IMR-90 (cell line): Measurements from ENCODE around the gene NELL2. TPM values are rescaled to one million over a fixed set of nuclear protein-coding genes. Genes with fewer than 3 reads are reported as not detected.
A peak's percentile ranks its signal among the peaks of the same experiment; 100 is the strongest.

Source experiments
- ATAC-seq: fragments of 200-7000 bp; cut with Tn5 transposase; 2 replicates; pipeline ENCODE4 v1.9.1; 2020; ENCODE audit warnings: low read depth, mild to moderate bottlenecking, moderate library complexity
- BruUV-seq: library from RNA; stranded (reverse); fragments of 400-500 nt; replicated peaks from 2 replicates; lab custom pipeline; 2021; lab: Mats Ljungman, UMichigan
- CTCF ChIA-PET: fragments of 300-600 bp; formaldehyde crosslinking; extraction: SDS; loops from one replicate; lab custom pipeline; 2021; ENCODE audit warnings: antibody characterized with exemption; lab: Yijun Ruan, JAX
- POLR2A ChIA-PET: fragments of 300-600 bp; sonication (Branson Sonifier 250); formaldehyde crosslinking; loops from one replicate; lab custom pipeline; 2022; ENCODE audit warnings: antibody characterized with exemption; ENCODE audit not compliant: unreplicated experiment; lab: Charles Lee
- DNase-seq: peaks from one replicate; pipeline ENCODE4 v3.0.0; 2013
- H2AFZ ChIP-seq: replicated peaks from 2 replicates; pipeline ENCODE3; 2013; ENCODE audit warnings: low read length, mild to moderate bottlenecking; ENCODE audit not compliant: poor library complexity
- H2AK5ac ChIP-seq: 2 replicates; pipeline ENCODE4 v1.6.1; 2013; ENCODE audit warnings: low read depth, low read length, inconsistent platforms
- H2AK9ac ChIP-seq: replicated peaks from 2 replicates; pipeline ENCODE3; 2013; ENCODE audit warnings: mild to moderate bottlenecking, low read depth, low read length, moderate library complexity; ENCODE audit not compliant: poor library complexity
- H2BK120ac ChIP-seq: 2 replicates; pipeline ENCODE4 v1.6.1; 2013; ENCODE audit warnings: low read depth, low read length, inconsistent platforms
- H2BK15ac ChIP-seq: 3 replicates; pipeline ENCODE4 v1.6.1; 2013; ENCODE audit warnings: low read depth, low read length, inconsistent platforms
- H2BK20ac ChIP-seq: 2 replicates; pipeline ENCODE4 v1.6.1; 2013; ENCODE audit warnings: low read depth, mild to moderate bottlenecking, inconsistent platforms, low read length, moderate library complexity
- H2BK5ac ChIP-seq: 2 replicates; pipeline ENCODE4 v1.6.1; 2013; ENCODE audit warnings: mild to moderate bottlenecking, low read depth, low read length, inconsistent platforms; ENCODE audit not compliant: poor library complexity, severe bottlenecking
- H3K14ac ChIP-seq: replicated peaks from 2 replicates; pipeline ENCODE4 v1.6.1; 2013; ENCODE audit warnings: low read depth, low read length, inconsistent platforms
- H3K18ac ChIP-seq: 2 replicates; pipeline ENCODE4 v1.6.1; 2013; ENCODE audit warnings: low read depth, low read length, control low read depth
- H3K23ac ChIP-seq: 2 replicates; pipeline ENCODE4 v1.6.1; 2013; ENCODE audit warnings: low read depth, low read length, inconsistent platforms
- H3K27ac ChIP-seq: 2 replicates; pipeline ENCODE4 v1.5.1; 2013; ENCODE audit warnings: mild to moderate bottlenecking, control low read depth, low read length; ENCODE audit not compliant: insufficient read depth
- H3K27me3 ChIP-seq: 2 replicates; pipeline ENCODE4 v1.6.1; 2013; ENCODE audit warnings: low read length; ENCODE audit not compliant: control insufficient read depth, insufficient read depth
- H3K36me3 ChIP-seq: 2 replicates; pipeline ENCODE4 v1.6.1; 2013; ENCODE audit warnings: low read length, mixed read lengths; ENCODE audit not compliant: control insufficient read depth, insufficient read depth
- H3K4ac ChIP-seq: 2 replicates; pipeline ENCODE4 v1.6.1; 2013; ENCODE audit warnings: low read depth, low read length, inconsistent platforms
- H3K4me1 ChIP-seq: 2 replicates; pipeline ENCODE4 v1.6.1; 2013; ENCODE audit warnings: low read length, mixed read lengths; ENCODE audit not compliant: control insufficient read depth, insufficient read depth
- H3K4me2 ChIP-seq: 2 replicates; pipeline ENCODE4 v1.6.1; 2013; ENCODE audit warnings: low read depth, mild to moderate bottlenecking, control low read depth, low read length, moderate library complexity
- H3K4me3 ChIP-seq: 2 replicates; pipeline ENCODE4 v1.5.1; 2013; ENCODE audit warnings: low read depth, mild to moderate bottlenecking, control low read depth, low read length, moderate library complexity; ENCODE audit not compliant: insufficient read depth
- H3K56ac ChIP-seq: 2 replicates; pipeline ENCODE4 v1.6.1; 2013; ENCODE audit warnings: low read length, inconsistent platforms; ENCODE audit not compliant: insufficient read depth; ENCODE audit errors: extremely low read depth
- H3K79me1 ChIP-seq, 2 experiments: 2 replicates each; pipeline ENCODE4 v1.6.1; 2013; ENCODE audit warnings: low read length in 2 of 2, inconsistent platforms in 1 of 2, low read depth in 1 of 2
- H3K9ac ChIP-seq: 2 replicates; pipeline ENCODE4 v1.6.1; 2013; ENCODE audit warnings: low read depth, low read length, control low read depth
- H3K9me1 ChIP-seq: 2 replicates; pipeline ENCODE4 v1.6.1; 2013; ENCODE audit warnings: low read length, inconsistent platforms; ENCODE audit not compliant: insufficient read depth
- H3K9me3 ChIP-seq: 2 replicates; pipeline ENCODE4 v1.6.1; 2013; ENCODE audit warnings: low read length; ENCODE audit not compliant: control insufficient read depth, insufficient read depth
- H4K20me1 ChIP-seq: 2 replicates; pipeline ENCODE4 v1.6.1; 2013; ENCODE audit warnings: low read length, inconsistent platforms; ENCODE audit not compliant: insufficient read depth
- H4K5ac ChIP-seq: 2 replicates; pipeline ENCODE4 v1.6.1; 2013; ENCODE audit warnings: mild to moderate bottlenecking, low read depth, low read length, control low read depth
- H4K8ac ChIP-seq, 2 experiments: 2 replicates each; pipeline ENCODE4 v1.6.1; 2013; ENCODE audit warnings: low read depth in 2 of 2, low read length in 2 of 2, control low read depth in 1 of 2, inconsistent platforms in 1 of 2
- H4K91ac ChIP-seq: 2 replicates; pipeline ENCODE4 v1.6.1; 2013; ENCODE audit warnings: low read depth, low read length, inconsistent platforms; ENCODE audit not compliant: insufficient read depth
- BHLHE40 ChIP-seq: fragments of 150-350 bp; IDR thresholded peaks from 2 replicates; pipeline ENCODE4 v1.6.1; 2016; ENCODE audit warnings: mild to moderate bottlenecking, low read depth, low read length
- FOS ChIP-seq: fragments of 150-350 bp; IDR thresholded peaks from 2 replicates; pipeline ENCODE4 v1.6.1; 2016; ENCODE audit warnings: low read depth, low read length
- NFE2L2 ChIP-seq: fragments of 150-350 bp; IDR thresholded peaks from 2 replicates; pipeline ENCODE4 v1.6.1; 2016; ENCODE audit warnings: low read depth, mild to moderate bottlenecking, low read length
- RCOR1 ChIP-seq: IDR thresholded peaks from 2 replicates; pipeline ENCODE4 v1.6.1; 2012; ENCODE audit warnings: mild to moderate bottlenecking, low read length, improper control_type of control experiment; ENCODE audit not compliant: insufficient replicate concordance
- WGBS, 2 experiments: methylation state at CpG; one replicate each; pipeline versions ENCODE4 v1.1.5 to v1.1.7; 2013; ENCODE audit warnings: missing lambda C conversion rate in 2 of 2; ENCODE audit not compliant: insufficient read length in 1 of 2; ENCODE audit errors: extremely low coverage in 2 of 2; 5-methylcytosine and 5-hydroxymethylcytosine counted together
- dilution Hi-C: fragments of 300-500 bp; cut with HindIII; formaldehyde crosslinking; loops from one replicate; pipeline ENCODE4 v1.14.3; 2018; ENCODE audit warnings: low sequenced_read_pairs; ENCODE audit not compliant: unreplicated experiment
- in situ Hi-C: fragments of 300-500 bp; cut with MboI; formaldehyde crosslinking; loops from 3 replicates; pipeline ENCODE4 v1.14.3; 2019; ENCODE audit warnings: low sequenced_read_pairs, inconsistent platforms, mixed read lengths
- intact Hi-C: fragments of 100-400 bp; cut with micrococcal nuclease; formaldehyde crosslinking; loops from 2 replicates; pipeline ENCODE4 v1.10.0; 2022
- polyA plus RNA-seq, 3 experiments: library from polyadenylated mRNA; depleted of rRNA; stranded (reverse); fragments of >200 nt; gene quantifications; 2 replicates each; pipeline ENCODE4 v1.2.3, GENCODE V29; 2012; ENCODE audit warnings: low replicate concordance in 1 of 3
- total RNA-seq: library from RNA; depleted of rRNA; stranded (reverse); fragments of >200 nt; gene quantifications from 2 replicates; pipeline ENCODE4 v1.2.3, GENCODE V29; 2012
- TF ChIP-seq, protein P1 (sequence below): fragments of 150-350 bp; IDR thresholded peaks from 2 replicates; pipeline ENCODE4 v1.6.1; 2017; ENCODE audit warnings: mild to moderate bottlenecking, antibody characterized with exemption, low read length, low read depth

NELL2 gene
- total and polyA plus RNA-seq, 2 of the 4 experiments (the other 2 are of a cell fraction) = 0.18 to 0.26 TPM

DNA sequence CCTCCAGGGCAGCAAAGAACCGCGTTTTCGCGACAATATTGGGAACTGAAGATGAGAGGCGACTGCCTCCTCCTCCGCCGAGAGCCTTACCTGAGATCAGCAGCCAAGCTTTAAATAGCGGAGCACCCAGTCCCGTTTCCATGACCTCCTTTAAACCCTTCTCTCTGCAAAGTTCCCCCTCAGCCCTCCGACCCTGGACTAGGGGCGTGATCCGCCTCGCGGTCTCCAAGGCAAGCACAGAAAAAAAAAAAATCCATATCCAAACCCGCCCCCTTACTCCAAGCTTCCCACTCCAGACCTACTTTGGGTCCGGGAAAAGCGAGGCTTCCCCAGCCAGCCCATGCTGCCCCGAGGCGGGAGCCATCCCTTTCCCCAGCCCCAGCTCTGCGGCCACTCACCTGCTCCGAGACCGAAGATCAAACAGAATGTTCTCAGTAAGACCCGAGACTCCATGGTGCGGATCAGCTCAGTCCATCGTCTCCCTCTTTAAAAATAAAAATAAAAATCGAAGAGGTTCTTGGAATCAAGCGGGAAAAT is 630 bp downstream of the NELL2 start:
- Histone ChIP-seq H2BK120ac (no peak overlapping the region), H3K4me2 (peak overlapping the region; percentile 80), H3K18ac (no peak overlapping the region), H4K20me1 (no peaks in the 10 kb centered on the region), H3K14ac (no peak overlapping the region), H2BK20ac (no peak overlapping the region), H4K5ac (no peak overlapping the region), H3K79me1 (no peaks in the 10 kb centered on the region), H3K27ac (no peak overlapping the region), H2AK9ac (no peak overlapping the region), H3K9ac (no peak overlapping the region), H3K4me1 (no peaks in the 10 kb centered on the region; the same call in 1 of the 2 replicates), H3K56ac (no peak overlapping the region), H3K27me3 (peaks cover 22% of the 10 kb centered on the region), H3K9me1 (no peaks in the 10 kb centered on the region), H2BK5ac (no peak overlapping the region), H2BK15ac (no peak overlapping the region), H4K91ac (no peak overlapping the region), H2AK5ac (no peak overlapping the region), H3K36me3 (no peaks in the 10 kb centered on the region), H3K4ac (no peak overlapping the region), H3K23ac (no peak overlapping the region), H3K9me3 (no peaks in the 10 kb centered on the region), H2AFZ (peak overlapping the region; percentile 9), H4K8ac (no peak overlapping the region), H3K4me3 (no peak overlapping the region)
- POLR2A ChIA-PET = no interaction called here
- dilution Hi-C loops = no loop called here
- WGBS, 2 experiments = 2% methylated on average over 11 of the region's 27 CpGs; no CpG with 5 or more reads in 1 of the 2 experiments
- ATAC-seq = no peak; the same call in 1 of the 2 replicates
- CTCF ChIA-PET = no interaction called here
- BruUV-seq = no TSS peak
- no peak for DNase-seq
- in situ Hi-C loops = no loop called here
- intact Hi-C loops = no loop called here
- TF ChIP-seq, protein P1, sequence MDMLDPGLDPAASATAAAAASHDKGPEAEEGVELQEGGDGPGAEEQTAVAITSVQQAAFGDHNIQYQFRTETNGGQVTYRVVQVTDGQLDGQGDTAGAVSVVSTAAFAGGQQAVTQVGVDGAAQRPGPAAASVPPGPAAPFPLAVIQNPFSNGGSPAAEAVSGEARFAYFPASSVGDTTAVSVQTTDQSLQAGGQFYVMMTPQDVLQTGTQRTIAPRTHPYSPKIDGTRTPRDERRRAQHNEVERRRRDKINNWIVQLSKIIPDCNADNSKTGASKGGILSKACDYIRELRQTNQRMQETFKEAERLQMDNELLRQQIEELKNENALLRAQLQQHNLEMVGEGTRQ = no peak
- TF ChIP-seq FOS (no peak), RCOR1 (no peak), NFE2L2 (no peak), BHLHE40 (no peak)
